Measurements from ENCODE around the gene NSD2. TPM values are rescaled to one million over a fixed set of nuclear protein-coding genes. Genes with fewer than 3 reads are reported as not detected.

Gene NSD2
- total RNA-seq, 2 donors from 2014 or later: 30.0 to 38.7 TPM

DNA sequence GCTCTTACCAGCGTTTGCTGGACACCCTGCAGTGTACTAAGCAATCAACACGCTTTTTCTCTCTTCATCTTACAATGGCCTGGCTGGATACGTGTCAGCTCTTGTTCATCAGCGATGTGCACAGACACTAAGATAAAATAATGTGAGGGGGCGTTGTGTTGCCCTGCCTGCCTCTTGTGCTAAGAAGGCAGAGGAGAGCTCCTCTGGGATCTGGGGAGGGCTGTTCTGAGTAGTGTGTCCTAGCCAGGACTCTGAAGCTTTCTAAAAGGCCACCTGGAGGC lies 87.9 kb downstream of the NSD2 start:
- intact Hi-C loops (cut with DNase I): no loop called here
- DNase-seq: no peak
- ATAC-seq: no peak

DNA sequence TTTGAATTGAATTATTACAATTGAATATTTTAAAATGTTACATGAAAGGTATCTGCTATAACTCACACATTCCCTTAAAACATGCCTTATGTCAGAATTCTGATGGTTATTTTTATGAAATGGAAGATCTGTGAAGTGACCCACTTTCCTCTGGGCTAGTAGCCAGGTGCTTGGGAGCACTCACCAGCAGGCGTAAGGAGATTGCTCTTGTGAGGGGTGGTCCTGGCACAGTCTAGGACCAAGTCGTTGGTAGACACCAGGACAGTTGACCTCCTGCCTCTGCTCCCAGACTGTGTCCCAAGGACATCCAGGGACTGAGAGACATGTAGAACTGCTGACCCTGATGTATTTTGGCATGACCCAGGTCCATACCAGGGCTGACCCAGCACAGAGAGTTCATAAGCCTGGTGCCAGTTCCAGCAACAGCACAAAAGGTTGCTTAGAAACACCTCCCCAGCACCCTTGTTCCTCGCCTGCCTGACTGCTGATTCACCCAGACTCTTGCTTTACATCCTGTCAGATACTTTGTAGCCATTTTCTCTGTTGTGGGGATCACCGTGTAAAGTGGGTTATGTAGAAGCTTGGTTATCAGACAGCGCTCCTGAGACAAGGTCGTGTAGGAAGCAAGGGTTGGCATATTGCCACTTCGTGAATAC lies 89.1 kb downstream of the NSD2 start:
- intact Hi-C loops (cut with DNase I): no loop called here
- DNase-seq (no peak), ATAC-seq (peak in 1 of 2 donors; percentile 49)

DNA sequence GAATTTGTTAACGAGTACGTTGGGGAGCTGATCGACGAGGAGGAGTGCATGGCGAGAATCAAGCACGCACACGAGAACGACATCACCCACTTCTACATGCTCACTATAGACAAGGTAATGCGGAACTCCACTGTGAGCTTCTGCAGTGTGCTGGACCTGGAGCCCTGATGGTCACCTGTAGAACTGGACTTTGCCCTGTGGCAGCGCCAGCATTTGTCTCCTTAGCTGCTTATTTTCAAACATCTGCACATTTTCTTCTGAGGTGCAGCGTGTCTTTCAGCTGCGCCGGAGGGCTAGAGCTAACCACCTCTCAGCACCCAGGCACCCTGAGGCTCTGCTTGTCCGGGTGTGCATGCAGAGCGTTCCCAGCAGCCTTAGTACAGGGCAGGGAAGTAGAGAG lies 89.8 kb downstream of the NSD2 start:
- DNase-seq (no peak), ATAC-seq (no peak)
- intact Hi-C loops (cut with DNase I): no loop called here

DNA sequence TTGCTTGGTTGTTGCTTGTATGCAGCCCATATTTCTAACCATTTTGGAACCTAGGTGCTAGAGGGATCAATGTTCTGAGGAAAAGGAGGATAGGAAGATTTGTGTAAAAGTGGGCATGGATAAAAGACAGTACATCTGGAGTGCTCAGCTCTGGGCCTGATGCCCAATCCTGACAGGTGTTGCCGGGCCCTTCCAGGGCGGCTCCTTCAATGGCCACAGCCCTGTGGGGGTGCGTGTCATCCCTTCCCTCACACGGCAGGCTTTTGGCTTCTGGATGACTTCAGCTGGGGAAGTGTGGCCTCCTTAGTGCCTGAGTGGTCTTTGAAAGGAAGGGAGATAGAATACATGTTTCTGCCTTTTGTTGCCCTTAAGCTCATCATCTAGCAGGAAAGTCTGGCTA lies 90.4 kb downstream of the NSD2 start:
- ATAC-seq: peak; percentile 38 to 47

DNA sequence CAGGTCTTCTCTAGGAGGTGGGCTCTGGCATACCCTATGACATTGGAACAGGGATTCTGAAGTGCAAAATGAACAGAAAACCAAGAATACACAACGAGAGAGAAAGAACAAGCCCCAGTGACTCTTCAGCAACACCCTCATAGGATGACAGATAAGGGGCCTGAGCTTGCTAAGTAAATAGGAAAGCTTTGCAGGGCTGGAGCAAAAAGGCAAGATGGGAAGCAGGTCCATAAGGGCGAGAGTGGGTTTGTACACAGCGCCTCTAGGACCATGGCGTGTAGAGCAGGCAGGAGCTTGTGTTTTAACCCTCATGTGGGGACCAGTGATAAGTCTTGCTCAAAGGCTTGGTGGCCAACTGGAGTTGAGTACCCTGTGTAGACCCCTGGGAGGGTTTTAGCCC lies 91.8 kb downstream of the NSD2 start:
- no peak for ATAC-seq
- intact Hi-C loops (cut with DNase I): no loop called here

More for the DNA sequence above, 90.4 kb downstream of the NSD2 start:
- intact Hi-C loops (cut with DNase I): no loop called here
- no peak for DNase-seq

DNA sequence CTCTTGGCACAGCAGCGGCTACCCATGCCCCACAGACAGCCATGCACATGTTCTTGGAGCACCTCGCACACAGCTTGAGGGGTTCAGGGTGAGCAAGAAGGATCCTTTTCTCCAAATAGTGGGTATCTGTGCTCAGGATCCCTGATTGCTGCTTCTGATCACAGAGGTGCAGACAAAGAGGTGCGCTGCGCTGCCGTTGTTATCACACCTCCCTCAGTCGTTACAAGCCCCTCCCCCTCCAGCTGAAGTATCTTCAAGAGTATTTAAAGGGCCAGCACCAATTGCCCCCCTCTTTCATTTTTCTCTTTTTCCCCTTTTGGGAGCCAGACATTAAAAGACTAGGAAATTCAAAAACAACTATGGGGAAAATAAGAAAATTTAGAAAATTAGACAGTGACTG lies 93.2 kb downstream of the NSD2 start:
- intact Hi-C loops (cut with DNase I): no loop called here
- ATAC-seq (no peak), DNase-seq (no peak)

More for the DNA sequence above, 91.8 kb downstream of the NSD2 start:
- DNase-seq: no peak

DNA sequence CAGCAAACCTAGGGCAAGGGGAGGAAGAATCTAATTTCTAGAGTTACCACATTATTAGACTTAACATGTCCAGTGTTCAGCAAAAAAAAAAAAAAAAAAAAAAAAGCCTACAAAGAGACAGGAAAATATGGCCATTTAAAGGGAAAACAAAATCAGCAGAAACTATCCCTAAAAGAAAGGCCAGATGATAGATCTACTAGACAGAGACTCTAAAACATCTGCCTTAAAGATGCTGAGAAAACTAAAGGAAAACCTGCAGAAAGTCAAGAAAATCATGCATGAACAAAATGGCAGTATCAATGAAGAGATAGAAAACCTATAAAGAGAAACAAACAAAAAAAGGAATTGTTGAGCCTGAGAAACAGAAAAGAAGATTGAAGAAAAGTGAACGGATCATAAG lies 93.8 kb downstream of the NSD2 start:
- intact Hi-C loops (cut with DNase I): no loop called here
- ATAC-seq (no peak), DNase-seq (no peak)

DNA sequence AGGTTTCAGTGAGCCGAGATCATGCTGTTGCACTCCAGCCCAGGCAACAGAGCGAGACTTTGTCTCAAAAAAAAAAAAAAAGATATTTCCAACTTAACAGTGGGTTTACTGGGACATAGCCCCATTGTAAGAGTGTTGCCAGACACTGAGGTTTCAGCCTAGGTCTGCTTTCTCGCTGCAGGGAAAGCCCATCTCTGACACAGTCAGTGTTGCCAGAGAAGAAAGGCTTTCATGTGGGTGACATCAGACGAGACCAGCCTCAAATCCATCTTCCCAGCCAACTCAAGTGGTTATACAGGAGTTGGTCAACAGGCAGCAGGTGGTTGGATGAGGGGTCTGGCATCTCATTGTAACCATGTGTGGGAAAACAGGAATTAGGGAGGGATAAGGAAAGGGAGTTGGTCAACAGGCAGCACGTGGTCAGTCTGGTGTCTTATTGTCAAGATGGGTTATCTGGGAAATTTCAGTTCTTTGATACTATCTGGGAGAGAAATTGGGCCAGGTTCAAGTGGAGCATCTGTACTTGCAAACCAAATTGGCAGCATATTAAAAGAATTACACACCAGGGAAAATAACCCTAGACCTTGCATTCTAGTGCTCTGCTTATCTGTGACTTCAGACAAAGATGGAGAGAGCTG lies 96.4 kb downstream of the NSD2 start:
- intact Hi-C loops (cut with DNase I): no loop called here
- DNase-seq: no peak
- no peak for ATAC-seq

DNA sequence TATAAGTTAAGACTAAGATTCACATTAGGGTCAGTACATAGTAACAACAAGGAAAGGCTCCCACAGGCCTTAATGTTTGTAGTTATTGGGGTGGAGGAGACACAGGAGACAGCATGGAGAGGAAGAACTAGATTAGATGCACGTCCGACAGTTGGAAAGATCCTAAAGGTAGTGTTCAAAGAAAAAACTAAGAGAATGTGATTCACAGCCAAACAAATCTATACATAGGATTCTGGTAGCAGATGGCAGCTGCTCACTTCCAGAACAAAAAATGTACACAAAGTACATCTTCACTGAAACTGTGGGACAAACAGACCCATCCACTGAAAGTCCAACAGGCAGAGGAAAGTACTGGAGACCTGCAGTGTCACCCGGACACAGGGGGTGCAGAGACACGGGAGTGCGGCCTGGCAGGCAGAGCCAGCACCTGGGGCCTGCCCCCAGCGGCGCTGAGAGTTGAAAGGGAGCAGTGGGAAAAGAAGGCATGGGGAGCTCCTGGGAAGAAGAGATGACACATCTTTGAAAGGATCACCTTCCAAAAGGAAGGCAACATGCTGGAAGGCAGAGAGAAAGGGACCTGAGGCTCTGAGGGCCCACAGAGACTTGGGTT lies 97.6 kb downstream of the NSD2 start:
- ATAC-seq (no peak), DNase-seq (no peak)
- intact Hi-C loops (cut with DNase I): no loop called here

DNA sequence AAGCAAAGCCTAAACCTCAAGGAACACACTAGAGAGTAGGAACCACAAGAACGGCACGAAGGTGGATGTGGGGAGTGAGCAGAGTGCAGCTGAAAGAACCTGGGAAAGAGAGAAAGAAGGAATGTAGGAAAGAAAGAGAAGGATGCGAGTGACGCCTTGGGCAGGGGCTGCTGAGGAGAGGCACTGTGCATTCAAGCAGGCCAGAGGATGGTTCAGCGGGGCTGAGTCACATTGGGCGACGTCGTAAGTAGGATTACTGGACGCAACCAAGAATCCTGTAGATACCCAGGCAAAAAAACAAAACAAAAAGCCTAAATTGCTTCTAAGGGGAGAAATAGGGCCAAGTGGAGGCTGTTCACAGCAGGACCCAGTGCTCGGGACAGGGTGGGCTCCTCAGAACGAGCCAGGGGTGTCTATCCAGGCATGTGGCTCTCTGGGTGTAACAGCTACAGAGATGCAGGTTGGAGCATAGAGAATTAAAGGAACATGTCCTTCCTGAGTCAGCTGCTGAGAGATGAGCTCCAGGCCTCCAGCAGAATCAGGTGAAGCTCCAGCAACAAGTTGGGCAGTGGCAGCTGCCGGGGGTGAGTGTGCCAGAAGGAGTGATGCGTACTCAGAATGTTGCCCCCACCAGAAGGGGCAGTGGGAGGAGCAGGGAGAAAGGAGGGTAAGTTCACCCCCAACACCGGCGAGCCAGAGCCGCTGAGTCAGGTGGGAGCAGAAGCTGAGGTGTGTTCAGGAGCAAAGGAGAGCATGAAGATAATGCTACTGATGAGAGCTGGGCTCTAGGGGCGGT lies 98.9 kb downstream of the NSD2 start:
- no peak for DNase-seq
- intact Hi-C loops (cut with DNase I): no loop called here
- no peak for ATAC-seq

DNA sequence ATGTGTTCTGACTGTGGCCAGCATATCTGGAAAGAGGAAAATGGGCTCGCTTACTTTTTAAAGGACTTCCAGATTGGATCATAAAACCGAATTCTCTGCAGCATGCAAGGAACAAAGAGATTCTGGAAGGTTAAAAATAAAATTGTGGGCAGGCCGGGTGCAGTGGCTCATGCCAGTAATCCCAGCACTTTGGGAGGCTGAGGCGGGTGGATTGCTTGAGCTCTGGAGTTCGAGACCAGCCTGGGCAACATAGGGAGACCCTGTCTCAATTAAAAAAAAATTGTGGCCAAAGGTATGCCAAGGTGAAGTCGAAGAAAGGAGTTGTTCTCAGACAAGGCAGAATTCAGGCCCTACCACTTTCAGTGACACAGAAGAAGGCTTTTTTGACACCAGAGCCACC lies 99.7 kb downstream of the NSD2 start:
- DNase-seq (no peak), ATAC-seq (no peak)
- intact Hi-C loops (cut with DNase I): no loop called here

DNA sequence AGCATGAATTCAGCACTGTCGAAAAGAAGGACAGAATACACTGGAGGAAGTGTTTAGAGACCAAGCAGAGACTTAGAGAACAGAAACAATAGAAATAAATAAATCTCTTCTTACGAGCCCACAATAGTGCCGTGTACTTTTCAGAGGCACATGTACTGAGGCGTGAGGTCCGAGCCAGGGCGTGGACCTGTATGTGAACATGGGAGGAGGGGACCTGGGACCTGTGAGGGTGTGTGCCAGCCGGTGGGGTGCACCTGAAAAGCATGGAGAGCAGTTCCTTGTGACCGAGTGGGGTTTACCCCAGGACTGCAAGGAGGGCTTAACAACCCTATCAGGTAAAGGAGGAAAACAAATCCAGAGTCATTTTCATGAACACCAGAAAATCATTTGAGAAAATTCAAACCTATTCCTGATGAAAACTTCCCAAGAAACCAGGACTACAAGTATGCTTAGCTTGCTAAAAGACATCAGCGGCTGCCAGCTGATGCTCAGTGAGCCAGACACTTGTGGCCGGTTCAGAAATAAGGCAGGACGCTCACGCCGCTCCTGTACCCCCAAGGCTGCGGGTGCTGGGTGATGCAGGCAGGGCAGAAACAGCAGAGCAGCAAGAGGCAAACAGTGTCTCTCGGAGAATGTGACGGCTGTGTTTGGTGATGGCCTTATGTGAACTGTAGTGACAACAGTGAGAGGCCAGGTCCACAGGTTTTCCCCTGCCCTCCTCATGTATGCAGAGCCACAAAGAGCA lies 100.4 kb downstream of the NSD2 start:
- intact Hi-C loops (cut with DNase I): no loop called here
- ATAC-seq: no peak
- no peak for DNase-seq

DNA sequence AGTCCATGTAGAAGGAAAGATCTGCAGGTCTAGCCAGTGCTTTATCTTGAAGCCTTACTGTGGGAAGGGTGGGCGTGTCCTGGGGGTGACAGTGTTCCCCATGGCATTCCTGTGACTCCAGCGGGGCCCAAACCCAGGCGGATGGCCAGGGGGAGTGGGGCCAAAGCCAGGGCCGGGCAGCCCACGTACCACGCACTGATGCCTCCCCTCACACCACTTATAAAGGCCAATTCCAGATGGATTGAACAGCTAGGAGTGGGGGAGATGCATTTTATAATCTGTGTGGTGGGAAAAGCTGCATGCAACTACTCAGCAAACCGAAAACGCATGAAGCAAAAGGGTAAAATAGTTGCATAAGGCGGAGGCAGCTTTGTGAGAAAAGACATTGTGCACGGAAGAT lies 101.2 kb downstream of the NSD2 start:
- DNase-seq (no peak), ATAC-seq (no peak)
- intact Hi-C loops (cut with DNase I): no loop called here

DNA sequence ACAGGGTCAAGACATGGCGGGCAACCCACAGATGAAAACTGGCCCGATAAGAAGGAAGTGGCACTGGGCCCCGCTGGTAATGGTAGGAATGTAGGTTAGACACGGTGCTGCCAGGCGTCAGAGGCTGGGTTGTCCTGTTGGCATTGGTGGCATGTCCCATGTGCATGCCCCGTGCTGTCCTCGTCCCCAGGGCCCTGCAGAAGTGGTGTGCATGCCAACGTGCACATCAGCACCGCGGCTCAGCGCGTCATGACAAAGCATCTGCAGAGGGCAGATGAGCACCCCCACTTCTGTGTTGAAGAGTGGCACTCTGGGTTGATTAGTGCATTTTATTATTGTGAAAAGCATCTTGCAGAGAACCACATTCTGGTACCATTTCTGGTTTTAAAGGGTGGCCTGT lies 102.0 kb downstream of the NSD2 start:
- no peak for ATAC-seq
- DNase-seq: no peak
- intact Hi-C loops (cut with DNase I): no loop called here

DNA sequence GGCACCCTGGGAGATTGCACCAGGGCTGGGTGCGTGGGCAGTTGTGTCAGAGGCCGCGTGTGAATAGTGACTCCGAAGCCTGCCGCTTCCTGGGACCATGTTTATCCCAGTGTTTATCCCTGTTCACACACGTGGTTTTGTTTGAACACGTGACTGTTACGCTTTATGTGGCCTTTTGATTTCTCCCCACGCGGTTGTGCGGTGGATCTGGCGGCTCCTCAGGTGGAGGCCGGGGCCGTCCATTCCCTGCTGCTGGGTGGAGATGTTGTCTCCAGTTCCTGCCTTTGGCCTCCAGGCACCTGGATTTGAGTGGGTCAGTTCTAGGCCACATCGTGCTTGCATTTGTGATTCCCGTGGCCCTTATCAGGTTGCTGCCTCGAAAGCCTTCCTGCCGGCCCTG lies 102.5 kb downstream of the NSD2 start:
- ATAC-seq: no peak
- DNase-seq: no peak
- intact Hi-C loops (cut with DNase I): no loop called here

DNA sequence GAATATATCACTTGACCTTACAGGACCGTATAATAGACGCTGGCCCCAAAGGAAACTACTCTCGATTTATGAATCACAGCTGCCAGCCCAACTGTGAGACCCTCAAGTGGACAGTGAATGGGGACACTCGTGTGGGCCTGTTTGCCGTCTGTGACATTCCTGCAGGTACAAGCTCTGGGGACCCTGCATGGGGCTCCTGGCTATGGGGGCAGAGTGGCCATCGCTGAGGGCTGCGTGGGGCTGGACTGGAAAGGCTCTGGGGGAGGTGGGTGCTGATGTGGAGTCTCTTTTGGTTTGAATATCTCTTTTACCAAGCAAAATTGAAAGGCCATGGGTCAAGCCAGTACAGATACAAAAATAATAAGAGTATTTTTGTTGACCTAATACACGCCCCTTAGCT lies 103.6 kb downstream of the NSD2 start:
- intact Hi-C loops (cut with DNase I): no loop called here
- ATAC-seq (no peak), DNase-seq (no peak)

DNA sequence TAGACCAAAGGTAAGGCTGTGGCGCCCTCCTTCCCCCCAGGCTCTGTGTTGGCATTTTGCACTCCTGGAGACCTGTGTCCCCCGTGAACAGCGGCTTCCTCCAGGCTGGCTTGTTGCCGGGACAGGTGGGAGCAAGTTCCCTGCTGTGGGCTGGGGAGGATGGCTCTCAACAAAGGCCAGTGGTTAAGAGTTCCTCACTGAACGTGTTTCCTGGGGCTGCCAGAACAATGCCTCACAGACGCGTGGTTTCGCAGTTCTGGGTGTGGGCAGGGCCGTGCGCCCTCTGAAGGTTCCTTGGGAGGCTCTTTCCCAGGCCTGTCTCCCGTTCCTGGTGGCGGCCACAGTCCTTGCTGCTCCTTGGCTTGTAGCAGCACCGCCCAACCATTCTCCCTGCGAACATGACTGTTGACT lies 104.2 kb downstream of the NSD2 start:
- ATAC-seq (no peak), DNase-seq (no peak)
- intact Hi-C loops (cut with DNase I): no loop called here

DNA sequence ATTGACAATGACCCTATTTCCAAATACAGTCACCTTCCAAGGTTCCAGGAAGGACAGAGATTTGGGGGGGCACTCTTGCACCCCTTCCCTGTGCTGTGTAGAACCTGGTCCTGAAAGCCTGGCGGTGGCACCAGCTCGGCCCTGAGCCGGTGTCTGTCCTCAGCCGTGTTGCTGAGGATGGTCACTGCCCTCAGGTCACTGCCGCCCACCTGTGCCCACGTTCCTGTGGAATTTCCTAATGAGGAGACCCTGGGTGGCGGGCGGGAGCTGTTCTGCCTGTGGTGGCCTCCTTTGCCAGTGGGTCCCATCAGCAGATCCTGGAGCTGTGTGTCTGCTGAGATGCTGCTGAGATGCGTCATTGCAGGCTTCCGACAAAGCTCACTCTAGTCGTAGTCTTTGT lies 104.7 kb downstream of the NSD2 start:
- intact Hi-C loops (cut with DNase I): no loop called here
- ATAC-seq: no peak
- DNase-seq: no peak

DNA sequence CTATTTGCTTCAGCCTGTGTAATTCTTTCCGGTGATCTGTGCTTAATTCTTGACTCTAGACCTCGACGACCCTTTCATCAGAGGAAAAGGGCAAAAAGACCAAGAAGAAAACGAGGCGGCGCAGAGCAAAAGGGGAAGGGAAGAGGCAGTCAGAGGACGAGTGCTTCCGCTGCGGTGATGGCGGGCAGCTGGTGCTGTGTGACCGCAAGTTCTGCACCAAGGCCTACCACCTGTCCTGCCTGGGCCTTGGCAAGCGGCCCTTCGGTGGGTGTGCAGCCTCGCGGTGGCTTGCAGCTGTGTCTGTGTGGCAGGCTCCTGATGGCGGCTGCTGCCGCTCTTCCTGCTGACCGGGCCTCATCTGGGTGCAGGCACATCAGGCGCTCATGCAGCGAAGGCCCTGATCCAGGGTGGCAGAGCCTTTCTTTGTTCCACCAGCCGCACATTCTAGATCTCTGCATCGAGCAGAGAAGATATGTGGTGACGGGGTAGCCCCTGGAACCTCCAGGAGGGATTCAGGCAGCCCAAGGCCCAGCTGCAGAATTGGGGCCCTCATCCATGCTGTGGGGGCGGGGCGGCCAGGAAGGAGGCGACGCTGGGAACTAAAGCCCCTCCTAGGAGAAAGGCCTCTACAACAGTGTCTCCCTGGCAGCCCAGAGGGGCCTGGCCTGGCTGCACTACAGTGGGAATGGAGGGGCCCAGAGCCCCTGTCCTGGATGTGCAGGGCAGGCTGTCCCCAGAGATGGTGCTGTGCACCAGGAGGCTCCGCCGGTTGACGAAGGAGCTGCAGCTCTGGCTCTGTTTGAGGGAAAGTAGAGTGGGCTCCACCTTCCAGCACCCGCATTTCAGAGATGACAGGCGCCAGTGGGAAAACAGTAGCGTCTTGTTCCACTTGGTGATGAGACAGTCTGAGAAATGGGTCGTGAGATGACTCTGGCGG lies 105.5 kb downstream of the NSD2 start:
- intact Hi-C loops (cut with DNase I): no loop called here
- DNase-seq (no peak), ATAC-seq (no peak)
